AG04450 (cell line): ENCODE results near the gene TTC12. TPM values are rescaled to one million over a fixed set of nuclear protein-coding genes. Genes with fewer than 3 reads are reported as not detected.
"Not testable (repeated sequence)": the region's sequence is repeated elsewhere in the genome, so short reads cannot be mapped to it uniquely, and the experiment has no call there.

Experiments
- CTCF ChIA-PET: fragments of 300-600, 350-600 bp; formaldehyde crosslinking; extraction: SDS; loops from one replicate; lab custom pipeline; 2022; ENCODE audit warnings: antibody characterized with exemption, inconsistent platforms; lab: Charles Lee
- POLR2A ChIA-PET: fragments of 350-600 bp; formaldehyde crosslinking; extraction: SDS; loops from one replicate; lab custom pipeline; 2021; ENCODE audit warnings: antibody characterized with exemption, inconsistent platforms; lab: Yijun Ruan, JAX
- DNase-seq: peaks from one replicate; pipeline ENCODE4 v3.0.0-alpha.2; 2011; ENCODE audit warnings: low read depth, low spot score
- H3K27ac ChIP-seq: one replicate; pipeline ENCODE4 v1.5.1; 2012; ENCODE audit warnings: low read depth, low read length, control low read depth
- H3K27me3 ChIP-seq: one replicate; pipeline ENCODE4 v1.6.0; 2012; ENCODE audit warnings: low read length; ENCODE audit not compliant: control insufficient read depth, insufficient read depth
- H3K4me3 ChIP-seq: 2 replicates; pipeline ENCODE4 v1.5.1; 2011; ENCODE audit warnings: mild to moderate bottlenecking, low read depth, low read length, control low read depth
- H3K9me3 ChIP-seq: 2 replicates; pipeline ENCODE4 v1.5.1; 2012; ENCODE audit warnings: low read length; ENCODE audit not compliant: control insufficient read depth, insufficient read depth
- polyA plus RNA-seq: library from polyadenylated mRNA; depleted of rRNA; stranded (reverse); fragments of >200 nt; gene quantifications from 2 replicates; pipeline ENCODE4 v1.2.3, GENCODE V29; 2011
- TF ChIP-seq, protein P1 (sequence below): IDR thresholded peaks from 2 replicates; pipeline ENCODE4 v1.5.1; 2011; ENCODE audit warnings: low read depth, low read length, control low read depth, inconsistent platforms

The TTC12 gene
- polyA plus RNA-seq, 1 experiment, result 19.0 TPM

DNA sequence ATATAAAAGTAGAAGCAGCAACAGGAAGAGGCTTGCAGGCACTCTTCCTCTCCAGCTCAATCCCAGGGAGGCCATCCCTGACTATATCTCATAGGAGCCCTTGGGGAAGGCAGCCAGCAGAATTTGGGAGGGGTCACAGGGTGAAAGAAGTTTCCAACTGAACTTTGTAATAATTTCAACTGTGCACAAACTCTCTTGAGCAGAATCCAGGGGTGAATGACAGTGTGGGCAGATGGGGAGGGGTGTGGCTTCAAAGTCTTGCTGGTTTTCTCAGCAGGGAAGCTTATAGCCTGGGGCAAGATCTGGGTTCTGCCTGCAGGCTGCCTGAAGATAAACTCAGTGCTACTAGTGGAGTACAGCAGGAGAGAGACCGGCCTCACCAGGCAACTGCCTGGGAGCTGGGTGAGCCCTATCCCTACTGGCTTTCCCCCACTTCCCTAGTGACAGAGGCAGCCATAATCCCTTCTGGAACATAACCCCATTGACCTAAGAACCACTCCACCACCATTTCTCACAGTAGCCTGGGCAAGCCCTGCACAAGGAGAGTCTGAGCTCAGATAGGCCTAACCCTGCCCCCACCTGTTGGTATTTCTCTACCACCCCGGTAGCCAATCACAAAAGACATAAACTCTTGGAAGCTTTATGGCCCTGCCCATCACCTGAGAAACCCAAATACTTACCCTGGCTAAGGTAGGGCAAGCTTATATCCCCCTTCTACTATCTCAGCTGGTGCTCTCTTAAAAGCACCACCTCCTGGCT lies 17.8 kb upstream of the TTC12 start:
- Histone ChIP-seq H3K27ac (no peak overlapping the region), H3K9me3 (no peaks in the 10 kb centered on the region), H3K27me3 (no peaks in the 10 kb centered on the region), H3K4me3 (no peak overlapping the region)
- no peak for DNase-seq
- TF ChIP-seq, protein P1, sequence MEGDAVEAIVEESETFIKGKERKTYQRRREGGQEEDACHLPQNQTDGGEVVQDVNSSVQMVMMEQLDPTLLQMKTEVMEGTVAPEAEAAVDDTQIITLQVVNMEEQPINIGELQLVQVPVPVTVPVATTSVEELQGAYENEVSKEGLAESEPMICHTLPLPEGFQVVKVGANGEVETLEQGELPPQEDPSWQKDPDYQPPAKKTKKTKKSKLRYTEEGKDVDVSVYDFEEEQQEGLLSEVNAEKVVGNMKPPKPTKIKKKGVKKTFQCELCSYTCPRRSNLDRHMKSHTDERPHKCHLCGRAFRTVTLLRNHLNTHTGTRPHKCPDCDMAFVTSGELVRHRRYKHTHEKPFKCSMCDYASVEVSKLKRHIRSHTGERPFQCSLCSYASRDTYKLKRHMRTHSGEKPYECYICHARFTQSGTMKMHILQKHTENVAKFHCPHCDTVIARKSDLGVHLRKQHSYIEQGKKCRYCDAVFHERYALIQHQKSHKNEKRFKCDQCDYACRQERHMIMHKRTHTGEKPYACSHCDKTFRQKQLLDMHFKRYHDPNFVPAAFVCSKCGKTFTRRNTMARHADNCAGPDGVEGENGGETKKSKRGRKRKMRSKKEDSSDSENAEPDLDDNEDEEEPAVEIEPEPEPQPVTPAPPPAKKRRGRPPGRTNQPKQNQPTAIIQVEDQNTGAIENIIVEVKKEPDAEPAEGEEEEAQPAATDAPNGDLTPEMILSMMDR, result no peak
- ChIA-PET CTCF (interaction anchor here (1.3 kb wide), 1 partner anchor 8 kb away, joined by 3 read pairs; no protein-coding TSS in a partner anchor), POLR2A (no interaction called here)

DNA sequence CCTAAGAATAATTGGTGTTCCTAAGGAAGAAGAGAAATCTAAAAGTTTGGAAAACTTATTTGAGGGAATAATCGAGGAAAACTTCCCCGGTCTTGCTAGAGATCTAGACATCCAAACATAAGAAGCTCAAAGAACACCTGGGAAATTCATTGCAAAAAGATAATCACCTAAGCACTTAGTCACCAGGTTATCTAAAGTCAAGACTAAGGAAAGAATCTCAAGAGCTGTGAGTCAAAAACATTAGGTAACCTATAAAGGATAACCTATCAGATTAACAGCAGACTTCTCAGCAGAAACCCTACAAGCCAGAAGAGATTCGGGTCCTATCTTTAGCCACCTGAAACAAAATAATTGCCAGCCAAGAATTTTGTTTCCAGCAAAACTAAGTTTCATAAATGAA lies 15.9 kb upstream of the TTC12 start:
- H3K9me3 ChIP-seq, POLR2A ChIA-PET, H3K27me3 ChIP-seq, DNase-seq, H3K27ac ChIP-seq, H3K4me3 ChIP-seq: not testable (repeated sequence)
- CTCF ChIA-PET, result interaction anchor here (0.6 to 6.2 kb wide), 4 partner anchors 8 to 235 kb away, joined by 3 to 47 read pairs (median 5); no protein-coding TSS in a partner anchor

DNA sequence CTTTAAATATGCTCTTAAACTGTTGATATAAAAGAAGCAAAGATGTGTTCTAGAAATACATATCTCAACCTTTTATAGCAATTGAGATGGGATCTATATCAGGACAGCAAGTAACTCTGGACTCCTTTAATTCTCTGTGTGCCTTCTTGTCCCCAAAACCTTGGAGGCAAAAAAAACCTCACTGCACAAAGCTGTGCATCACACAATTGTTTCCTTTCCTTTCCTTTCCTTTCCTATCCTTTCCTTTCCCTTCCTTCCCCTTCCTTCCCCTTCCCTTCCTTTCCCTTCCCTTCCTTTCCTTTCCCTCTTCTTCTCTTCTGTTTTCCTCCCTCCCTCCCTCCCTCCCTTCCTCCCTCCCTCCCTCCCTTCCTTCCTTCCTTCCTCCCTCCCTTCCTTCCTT lies 9.5 kb upstream of the TTC12 start:
- Histone ChIP-seq H3K27me3 (peaks cover 10% of the 10 kb centered on the region), H3K9me3 (no peaks in the 10 kb centered on the region), H3K27ac (no peak overlapping the region), H3K4me3 (no peak overlapping the region)
- CTCF ChIA-PET, result interaction anchor here (0.6 to 4.5 kb wide), 15 partner anchors 9 to 517 kb away, joined by 3 to 139 read pairs (median 4); partner anchors contain the start of gene ZW10
- POLR2A ChIA-PET, result no interaction called here
- TF ChIP-seq, protein P1, result no peak
- no peak for DNase-seq

DNA sequence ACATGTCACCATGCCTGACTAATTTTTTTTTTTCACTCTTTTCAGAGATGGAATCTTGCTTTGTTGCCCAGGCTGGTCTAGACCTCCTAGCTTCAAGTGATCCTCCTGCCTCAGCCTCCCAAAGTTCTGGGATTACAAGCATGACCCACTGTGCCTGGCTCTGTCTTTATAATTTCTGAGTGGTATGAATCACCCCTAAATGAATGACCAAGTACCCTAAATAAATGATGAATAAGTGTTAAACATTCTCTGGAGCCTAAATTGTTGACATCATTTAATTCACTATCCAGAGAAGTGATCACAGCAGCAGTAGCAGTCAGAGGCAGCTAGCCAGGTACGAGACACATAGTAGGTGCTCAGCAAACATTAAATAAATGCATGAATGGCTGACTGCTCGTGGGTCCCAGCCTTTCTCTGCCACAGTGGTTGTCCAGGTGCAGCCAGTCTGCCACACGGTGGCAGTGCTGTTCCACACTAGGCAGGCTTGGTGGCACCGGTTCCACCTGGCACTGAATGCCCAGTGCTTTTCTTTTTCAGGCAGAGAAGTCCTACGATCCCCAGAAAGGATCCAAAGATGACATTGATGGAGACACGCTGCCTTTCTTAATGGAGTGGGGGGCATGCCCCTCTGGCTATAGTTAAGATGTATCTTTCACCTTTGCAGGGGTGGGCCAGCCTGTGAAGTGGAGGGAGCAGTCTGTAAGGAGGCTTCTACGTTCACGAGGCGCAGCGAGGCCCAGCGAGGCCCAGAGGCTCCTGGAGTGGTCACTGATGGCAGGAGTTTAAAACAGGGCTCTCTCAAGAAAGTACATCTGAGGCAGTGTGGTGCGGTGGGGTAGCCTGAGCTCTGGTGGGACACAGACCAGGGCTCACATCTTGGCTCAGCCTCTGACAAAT lies 8.7 kb upstream of the TTC12 start:
- POLR2A ChIA-PET, result no interaction called here
- Histone ChIP-seq H3K4me3 (no peak overlapping the region), H3K27me3 (peaks cover 11% of the 10 kb centered on the region), H3K27ac (no peak overlapping the region), H3K9me3 (no peaks in the 10 kb centered on the region)
- DNase-seq, result peak; percentile 21
- TF ChIP-seq, protein P1, result peak; percentile 98
- CTCF ChIA-PET, result interaction anchor here (0.6 to 4.5 kb wide), 24 partner anchors 8 to 516 kb away, joined by 3 to 139 read pairs (median 4); partner anchors contain the start of gene ZW10

DNA sequence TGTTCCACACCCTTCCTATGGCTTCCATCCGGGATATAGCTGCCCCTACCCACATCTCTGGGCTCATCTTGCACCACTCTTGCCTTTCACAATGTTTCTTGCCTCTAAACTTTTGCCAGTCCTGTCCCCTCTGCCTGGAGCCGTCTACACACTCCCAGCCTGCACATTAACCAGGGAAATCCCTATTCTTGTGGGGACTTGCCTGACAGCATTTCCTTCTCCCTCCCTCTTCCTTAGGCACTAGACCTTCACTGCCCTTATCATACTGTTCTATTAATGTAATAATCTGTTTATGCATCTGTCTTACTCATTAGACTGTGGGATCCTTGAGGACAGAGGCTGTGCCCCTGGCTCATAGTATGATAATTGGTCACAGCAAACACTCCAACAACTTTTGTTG lies 5.8 kb upstream of the TTC12 start:
- TF ChIP-seq, protein P1, result no peak
- Histone ChIP-seq H3K4me3 (no peak overlapping the region), H3K27ac (no peak overlapping the region), H3K9me3 (no peaks in the 10 kb centered on the region), H3K27me3 (peaks cover 11% of the 10 kb centered on the region)
- ChIA-PET CTCF (interaction anchor here (1.8 to 2.2 kb wide), 2 partner anchors 224 to 422 kb away, joined by 9 read pairs; no protein-coding TSS in a partner anchor), POLR2A (no interaction called here)
- no peak for DNase-seq
